Nephron (organoid): ENCODE results near the gene CDH13.
A peak's percentile ranks its signal among the peaks of the same experiment; 100 is the strongest.

Experiments
- H3K27ac Mint-ChIP-seq, 3 experiments: 2 replicates each; pipeline ENCODE4 v1.8.0; 2020; ENCODE audit warnings: mixed read lengths in 3 of 3, mild to moderate bottlenecking in 2 of 3, moderate library complexity in 1 of 3
- H3K27me3 Mint-ChIP-seq: 2 replicates; pipeline ENCODE4 v1.8.0; 2021; ENCODE audit warnings: low read depth, mild to moderate bottlenecking, moderate library complexity, mixed read lengths
- H3K36me3 Mint-ChIP-seq: 2 replicates; pipeline ENCODE4 v1.8.0; 2020; ENCODE audit warnings: low read depth, mixed read lengths
- H3K4me1 Mint-ChIP-seq: 2 replicates; pipeline ENCODE4 v1.8.0; 2020; ENCODE audit warnings: mixed read lengths
- H3K4me3 Mint-ChIP-seq, 3 experiments: 2 replicates each; pipeline ENCODE4 v1.8.0; 2020; ENCODE audit warnings: mild to moderate bottlenecking in 3 of 3, mixed read lengths in 3 of 3, moderate library complexity in 2 of 3
- H3K9me3 Mint-ChIP-seq: 2 replicates; pipeline ENCODE4 v1.8.0; 2020; ENCODE audit warnings: mixed read lengths
- TF ChIP-seq, protein P1 (sequence below), 3 experiments: fragments of 200-600 bp; sonication (generic); IDR thresholded peaks; one replicate each; pipeline ENCODE4 v1.5.0; 2021; ENCODE audit warnings: antibody characterized with exemption in 3 of 3; ENCODE audit not compliant: unreplicated experiment in 3 of 3

Gene CDH13

GRCh38 chr16:83743720-83744119 is 1117.0 kb downstream of the CDH13 start:
- Mint-ChIP-seq H3K9me3 (peaks cover 2% of the 10 kb centered on the region), H3K27ac (peak overlapping the region in 1 of 3 experiments; percentile 58), H3K4me1 (peaks cover 7% of the 10 kb centered on the region), H3K4me3 (no peak overlapping the region), H3K36me3 (no peaks in the 10 kb centered on the region), H3K27me3 (peaks cover 4% of the 10 kb centered on the region)
- TF ChIP-seq, protein P1, sequence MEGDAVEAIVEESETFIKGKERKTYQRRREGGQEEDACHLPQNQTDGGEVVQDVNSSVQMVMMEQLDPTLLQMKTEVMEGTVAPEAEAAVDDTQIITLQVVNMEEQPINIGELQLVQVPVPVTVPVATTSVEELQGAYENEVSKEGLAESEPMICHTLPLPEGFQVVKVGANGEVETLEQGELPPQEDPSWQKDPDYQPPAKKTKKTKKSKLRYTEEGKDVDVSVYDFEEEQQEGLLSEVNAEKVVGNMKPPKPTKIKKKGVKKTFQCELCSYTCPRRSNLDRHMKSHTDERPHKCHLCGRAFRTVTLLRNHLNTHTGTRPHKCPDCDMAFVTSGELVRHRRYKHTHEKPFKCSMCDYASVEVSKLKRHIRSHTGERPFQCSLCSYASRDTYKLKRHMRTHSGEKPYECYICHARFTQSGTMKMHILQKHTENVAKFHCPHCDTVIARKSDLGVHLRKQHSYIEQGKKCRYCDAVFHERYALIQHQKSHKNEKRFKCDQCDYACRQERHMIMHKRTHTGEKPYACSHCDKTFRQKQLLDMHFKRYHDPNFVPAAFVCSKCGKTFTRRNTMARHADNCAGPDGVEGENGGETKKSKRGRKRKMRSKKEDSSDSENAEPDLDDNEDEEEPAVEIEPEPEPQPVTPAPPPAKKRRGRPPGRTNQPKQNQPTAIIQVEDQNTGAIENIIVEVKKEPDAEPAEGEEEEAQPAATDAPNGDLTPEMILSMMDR (IDR thresholded peaks at IDR 0.05; ENCODE audit: unreplicated experiment in 3 of 3), result no peak

DNA sequence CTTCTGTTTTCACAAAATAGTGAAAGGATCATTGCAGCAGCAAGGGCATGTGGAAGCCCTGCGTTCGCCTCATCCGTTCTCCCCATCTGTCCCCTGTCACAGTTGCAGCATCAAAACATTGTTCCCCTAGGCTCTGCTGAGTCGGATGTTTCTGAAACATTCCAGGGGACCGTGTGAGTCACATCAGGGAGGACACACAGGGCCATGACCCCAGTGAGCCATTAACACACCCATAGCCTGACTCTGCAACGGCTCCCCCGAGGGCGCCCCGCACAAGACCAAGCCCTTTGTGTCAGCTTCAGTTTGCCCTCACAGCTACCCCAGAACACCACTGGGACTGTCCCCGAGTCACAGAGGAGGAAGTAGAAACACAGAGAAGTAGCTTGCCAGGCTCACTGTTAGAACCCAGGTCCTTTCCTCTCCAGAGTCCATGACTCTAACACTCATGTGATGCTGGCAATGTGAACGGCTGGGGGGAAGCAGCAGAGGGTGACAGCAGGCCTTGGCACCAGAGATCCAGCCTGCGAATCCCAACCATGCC is 1117.7 kb downstream of the CDH13 start:
- H3K4me1 Mint-ChIP-seq, result peaks cover 7% of the 10 kb centered on the region
- H3K9me3 Mint-ChIP-seq, result peaks cover 2% of the 10 kb centered on the region
- H3K27me3 Mint-ChIP-seq, result peaks cover 5% of the 10 kb centered on the region
- H3K27ac Mint-ChIP-seq, result peak overlapping the region in 1 of 3 experiments; percentile 58
- TF ChIP-seq, protein P1 (IDR thresholded peaks at IDR 0.05; ENCODE audit: unreplicated experiment in 3 of 3), result no peak
- no peaks in the 10 kb centered on the region for H3K36me3 Mint-ChIP-seq
- no peak overlapping the region for H3K4me3 Mint-ChIP-seq

DNA sequence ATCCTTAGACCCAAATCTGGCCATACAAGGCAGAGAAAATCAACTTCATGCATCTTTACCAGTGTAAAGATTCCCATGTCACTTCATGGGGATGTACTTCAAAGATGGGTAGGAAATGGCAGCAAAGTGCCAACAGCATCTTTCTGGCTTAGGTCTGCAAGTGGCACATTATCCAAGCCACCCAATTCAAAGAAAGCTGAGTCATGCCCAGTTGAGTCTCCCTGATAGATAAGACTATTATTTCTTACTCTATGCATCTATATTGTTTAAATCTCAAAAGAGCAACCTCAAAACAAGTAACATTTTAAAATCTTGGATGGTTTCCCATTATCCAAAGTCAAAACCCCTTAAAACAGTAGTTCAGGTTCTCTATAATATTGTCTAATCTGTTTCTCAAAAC is 1119.8 kb downstream of the CDH13 start:
- H3K27ac Mint-ChIP-seq, result no peak overlapping the region
- no peaks in the 10 kb centered on the region for H3K36me3 Mint-ChIP-seq
- H3K4me1 Mint-ChIP-seq, result peaks cover 7% of the 10 kb centered on the region
- peaks cover 8% of the 10 kb centered on the region for H3K27me3 Mint-ChIP-seq
- TF ChIP-seq, protein P1 (IDR thresholded peaks at IDR 0.05; ENCODE audit: unreplicated experiment in 3 of 3), result no peak
- H3K4me3 Mint-ChIP-seq, result no peak overlapping the region
- H3K9me3 Mint-ChIP-seq, result peaks cover 2% of the 10 kb centered on the region

- TF ChIP-seq, protein P1 (IDR thresholded peaks at IDR 0.05; ENCODE audit: unreplicated experiment in 3 of 3), result no peak
- no peak overlapping the region for H3K4me3 Mint-ChIP-seq
- no peaks in the 10 kb centered on the region for H3K36me3 Mint-ChIP-seq
- no peak overlapping the region for H3K27ac Mint-ChIP-seq
- H3K4me1 Mint-ChIP-seq, result no peaks in the 10 kb centered on the region
- H3K27me3 Mint-ChIP-seq, result peaks cover 8% of the 10 kb centered on the region
- H3K9me3 Mint-ChIP-seq, result peaks cover 5% of the 10 kb centered on the region
Observed at GRCh38 chr16:83747936-83748335, 1121.2 kb downstream of the CDH13 start.

DNA sequence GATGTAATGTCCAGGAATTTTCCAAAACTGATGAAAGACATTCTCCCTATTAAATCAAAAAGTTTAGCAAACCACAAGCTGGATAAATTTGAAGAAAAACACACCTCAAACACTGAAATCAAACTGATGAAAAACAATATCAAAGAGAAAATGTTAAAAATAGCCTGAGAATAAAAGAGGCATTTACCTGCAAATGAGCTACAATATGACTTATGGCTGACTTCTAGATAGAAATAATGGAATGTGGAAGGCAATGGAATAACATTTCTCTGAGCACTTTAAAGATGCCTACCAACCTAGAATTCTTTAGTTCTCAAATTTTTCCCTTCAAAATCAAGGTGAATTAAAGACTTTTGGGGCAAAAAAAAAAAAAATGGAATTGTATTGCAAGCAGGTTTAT is 1128.6 kb downstream of the CDH13 start:
- H3K27ac Mint-ChIP-seq, result no peak overlapping the region
- H3K36me3 Mint-ChIP-seq, result no peaks in the 10 kb centered on the region
- H3K27me3 Mint-ChIP-seq, result no peaks in the 10 kb centered on the region
- no peak overlapping the region for H3K4me3 Mint-ChIP-seq
- TF ChIP-seq, protein P1 (IDR thresholded peaks at IDR 0.05; ENCODE audit: unreplicated experiment in 3 of 3), result no peak
- no peaks in the 10 kb centered on the region for H3K4me1 Mint-ChIP-seq
- peaks cover 24% of the 10 kb centered on the region for H3K9me3 Mint-ChIP-seq
